ENCODE results near the gene ICOSLG. TPM values are rescaled to one million over a fixed set of nuclear protein-coding genes. Genes with fewer than 3 reads are reported as not detected.

Gene ICOSLG
- polyA plus RNA-seq, 3 donors = 0.47 to 9.0 (median 1.3) TPM

- Histone ChIP-seq H3K9ac (ENCODE audit: insufficient read depth, low read length, poor library complexity, severe bottlenecking) (no peak overlapping the region), H2AFZ (ENCODE audit: insufficient read depth, low read depth, low read length, poor library complexity, severe bottlenecking) (no peak overlapping the region), H3K36me3 (replicated peaks in 1 of 2; ENCODE audit: control insufficient read depth in 1 of 2, insufficient read depth in 2 of 2, low read length in 2 of 2) (no peaks in the 10 kb centered on the region), H3K9me3 (replicated peaks in 1 of 2; ENCODE audit: control insufficient read depth in 1 of 2, insufficient read depth in 1 of 2, low read length in 2 of 2) (no peaks in the 10 kb centered on the region), H3K27me3 (ENCODE audit: control insufficient read depth in 2 of 2, insufficient read depth in 2 of 2, low read length in 2 of 2) (peaks cover 0 to 4% of the 10 kb centered on the region in 2 donors), H3K4me3 (replicated peaks in 1 of 3; ENCODE audit: low read depth in 2 of 3, low read length in 3 of 3) (no peak overlapping the region), H3K4me2 (replicated peaks; ENCODE audit: extremely low read depth, low read length, poor library complexity, severe bottlenecking) (no peak overlapping the region), H3K4me1 (ENCODE audit: control insufficient read depth in 1 of 2, insufficient read depth in 2 of 2, low read length in 2 of 2) (no peaks in the 10 kb centered on the region), H4K20me1 (ENCODE audit: insufficient read depth, low read length) (no peaks in the 10 kb centered on the region), H3K79me2 (ENCODE audit: insufficient read depth, low read length) (no peaks in the 10 kb centered on the region), H3K27ac (ENCODE audit: low read depth in 1 of 2, low read length in 2 of 2) (no peak overlapping the region)
- H3K4me1 Mint-ChIP-seq = peaks cover 2% of the 10 kb centered on the region
- peak overlapping the region in 1 of 7 donors; percentile 5 for H3K27ac Mint-ChIP-seq
- no peak overlapping the region for H3K4me3 Mint-ChIP-seq
- intact Hi-C loops (cut with micrococcal nuclease) = no loop called here
- H3K27me3 Mint-ChIP-seq (ENCODE audit: low read depth in 3 of 3) = peaks cover 5 to 12% (median 8%) of the 10 kb centered on the region in 3 donors
- H3K9me3 Mint-ChIP-seq = no peaks in the 10 kb centered on the region
- TF ChIP-seq, protein P1, sequence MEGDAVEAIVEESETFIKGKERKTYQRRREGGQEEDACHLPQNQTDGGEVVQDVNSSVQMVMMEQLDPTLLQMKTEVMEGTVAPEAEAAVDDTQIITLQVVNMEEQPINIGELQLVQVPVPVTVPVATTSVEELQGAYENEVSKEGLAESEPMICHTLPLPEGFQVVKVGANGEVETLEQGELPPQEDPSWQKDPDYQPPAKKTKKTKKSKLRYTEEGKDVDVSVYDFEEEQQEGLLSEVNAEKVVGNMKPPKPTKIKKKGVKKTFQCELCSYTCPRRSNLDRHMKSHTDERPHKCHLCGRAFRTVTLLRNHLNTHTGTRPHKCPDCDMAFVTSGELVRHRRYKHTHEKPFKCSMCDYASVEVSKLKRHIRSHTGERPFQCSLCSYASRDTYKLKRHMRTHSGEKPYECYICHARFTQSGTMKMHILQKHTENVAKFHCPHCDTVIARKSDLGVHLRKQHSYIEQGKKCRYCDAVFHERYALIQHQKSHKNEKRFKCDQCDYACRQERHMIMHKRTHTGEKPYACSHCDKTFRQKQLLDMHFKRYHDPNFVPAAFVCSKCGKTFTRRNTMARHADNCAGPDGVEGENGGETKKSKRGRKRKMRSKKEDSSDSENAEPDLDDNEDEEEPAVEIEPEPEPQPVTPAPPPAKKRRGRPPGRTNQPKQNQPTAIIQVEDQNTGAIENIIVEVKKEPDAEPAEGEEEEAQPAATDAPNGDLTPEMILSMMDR (IDR thresholded peaks at IDR 0.05) = no peak
- WGBS (ENCODE audit: insufficient coverage) = 93% methylated on average over 14 of the region's 22 CpGs
- no peaks in the 10 kb centered on the region for H3K36me3 Mint-ChIP-seq
- DNase-seq = no peak
These were observed 18.5 kb upstream of the ICOSLG start for GRCh38 chr21:44259082-44259705.

- Histone ChIP-seq H3K9ac (ENCODE audit: insufficient read depth, low read length, poor library complexity, severe bottlenecking) (no peak overlapping the region), H4K20me1 (ENCODE audit: insufficient read depth, low read length) (no peaks in the 10 kb centered on the region), H2AFZ (ENCODE audit: insufficient read depth, low read depth, low read length, poor library complexity, severe bottlenecking) (no peak overlapping the region), H3K27me3 (ENCODE audit: control insufficient read depth in 2 of 2, insufficient read depth in 2 of 2, low read length in 2 of 2) (peaks cover 0 to 8% of the 10 kb centered on the region in 2 donors), H3K27ac (ENCODE audit: low read depth in 1 of 2, low read length in 2 of 2) (no peak overlapping the region), H3K36me3 (replicated peaks in 1 of 2; ENCODE audit: control insufficient read depth in 1 of 2, insufficient read depth in 2 of 2, low read length in 2 of 2) (no peaks in the 10 kb centered on the region), H3K4me2 (replicated peaks; ENCODE audit: extremely low read depth, low read length, poor library complexity, severe bottlenecking) (no peak overlapping the region), H3K4me3 (replicated peaks in 1 of 3; ENCODE audit: low read depth in 2 of 3, low read length in 3 of 3) (no peak overlapping the region), H3K79me2 (ENCODE audit: insufficient read depth, low read length) (no peaks in the 10 kb centered on the region), H3K4me1 (ENCODE audit: control insufficient read depth in 1 of 2, insufficient read depth in 2 of 2, low read length in 2 of 2) (no peaks in the 10 kb centered on the region), H3K9me3 (replicated peaks in 1 of 2; ENCODE audit: control insufficient read depth in 1 of 2, insufficient read depth in 1 of 2, low read length in 2 of 2) (no peaks in the 10 kb centered on the region)
- intact Hi-C loops (cut with micrococcal nuclease) = no loop called here
- peaks cover 2% of the 10 kb centered on the region for H3K4me1 Mint-ChIP-seq
- 95% methylated on average over 31 of the region's 34 CpGs for WGBS (ENCODE audit: insufficient coverage)
- H3K27ac Mint-ChIP-seq = no peak overlapping the region
- no peak for DNase-seq
- H3K4me3 Mint-ChIP-seq = no peak overlapping the region
- H3K27me3 Mint-ChIP-seq (ENCODE audit: low read depth in 3 of 3) = peaks cover 7 to 15% (median 13%) of the 10 kb centered on the region in 3 donors
- H3K9me3 Mint-ChIP-seq = no peaks in the 10 kb centered on the region
- H3K36me3 Mint-ChIP-seq = no peaks in the 10 kb centered on the region
- TF ChIP-seq, protein P1 (IDR thresholded peaks at IDR 0.05) = no peak
These were observed 17.4 kb upstream of the ICOSLG start for GRCh38 chr21:44258056-44258725.

All from CD14-positive monocyte (primary cell).